HUES64 (cell line): ENCODE measurements around the gene SLX4.

Experiments used
- H3K27ac ChIP-seq: 2 replicates; pipeline ENCODE4 v1.7.0; 2013; ENCODE audit warnings: low read depth, low read length, inconsistent platforms
- H3K27me3 ChIP-seq: 2 replicates; pipeline ENCODE4 v1.6.1; 2013; ENCODE audit warnings: mild to moderate bottlenecking, low read length; ENCODE audit not compliant: insufficient read depth
- H3K36me3 ChIP-seq: 2 replicates; pipeline ENCODE4 v1.6.1; 2013; ENCODE audit warnings: mild to moderate bottlenecking, low read length; ENCODE audit not compliant: insufficient read depth
- H3K4me1 ChIP-seq: 2 replicates; pipeline ENCODE4 v1.6.1; 2013; ENCODE audit warnings: mild to moderate bottlenecking, low read length, moderate library complexity; ENCODE audit not compliant: insufficient read depth
- H3K4me3 ChIP-seq: 2 replicates; pipeline ENCODE4 v1.5.1; 2013; ENCODE audit warnings: mild to moderate bottlenecking, low read length, moderate library complexity
- H3K9ac ChIP-seq: 2 replicates; pipeline ENCODE4 v1.6.1; 2013; ENCODE audit warnings: mild to moderate bottlenecking, low read depth, low read length
- H3K9me3 ChIP-seq: 2 replicates; pipeline ENCODE4 v1.6.1; 2013; ENCODE audit warnings: low read depth, low read length; ENCODE audit not compliant: insufficient read depth
- WGBS: fragments of 150-250, 120-280 bp; methylation state at CpG from one replicate; pipeline ENCODE4 v1.1.7; 2013; ENCODE audit warnings: missing lambda C conversion rate; 5-methylcytosine and 5-hydroxymethylcytosine counted together

Gene SLX4

DNA sequence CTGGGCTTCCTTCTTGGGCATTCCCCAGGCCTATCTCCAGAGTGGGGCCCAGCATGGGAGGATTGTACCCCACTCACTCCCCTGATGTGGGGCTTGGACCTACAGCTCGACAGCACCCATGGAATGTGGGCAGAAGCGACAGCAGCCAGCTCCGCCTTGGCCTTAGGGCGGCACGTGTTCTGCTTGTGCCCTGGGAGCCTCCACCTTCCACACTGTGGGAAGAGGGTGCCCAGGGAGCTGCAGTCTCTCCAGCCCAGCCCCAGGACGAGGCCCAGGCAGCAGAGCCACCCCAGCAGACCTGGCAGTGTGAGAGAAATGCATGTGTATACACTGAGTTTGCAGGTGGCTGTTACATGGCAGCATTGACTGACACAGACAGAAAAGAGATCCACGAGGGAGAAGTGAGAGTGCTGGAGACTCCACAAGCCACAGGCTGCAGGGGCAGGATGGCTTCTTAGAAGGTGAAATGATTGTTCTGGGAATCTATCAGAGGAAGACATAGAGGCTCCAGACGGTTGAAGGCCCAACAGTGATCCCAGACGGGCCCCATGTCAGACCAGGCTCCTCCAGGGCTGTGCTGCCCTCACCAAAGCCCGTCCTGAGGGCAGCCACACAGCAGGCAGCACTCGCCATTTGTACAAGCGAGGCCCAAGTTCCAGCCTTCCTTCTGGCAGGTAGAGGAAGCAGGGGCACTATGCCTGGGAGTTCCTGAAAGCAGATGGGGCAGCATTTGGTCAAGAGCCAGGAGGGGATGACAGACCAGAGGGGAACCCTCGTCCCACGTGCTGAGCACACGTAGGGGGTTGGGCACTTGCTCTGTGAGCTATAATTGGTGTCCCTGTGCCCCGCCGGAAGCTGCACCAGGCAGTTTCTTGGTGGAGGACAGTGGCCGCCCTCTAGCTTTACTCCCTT, 40.3 kb upstream of the SLX4 start:
- no peak overlapping the region for H3K27ac ChIP-seq
- no peaks in the 10 kb centered on the region for H3K27me3 ChIP-seq
- 86% methylated on average over 18 of the region's 18 CpGs for WGBS
- H3K36me3 ChIP-seq = peaks cover 33% of the 10 kb centered on the region
- H3K4me1 ChIP-seq = peaks cover 5% of the 10 kb centered on the region; the same call in 1 of the 2 replicates
- no peak overlapping the region for H3K4me3 ChIP-seq
- H3K9me3 ChIP-seq = no peaks in the 10 kb centered on the region
- no peak overlapping the region for H3K9ac ChIP-seq

- H3K27me3 ChIP-seq = no peaks in the 10 kb centered on the region
- 95% methylated on average over 13 of the region's 13 CpGs for WGBS
- H3K9ac ChIP-seq = no peak overlapping the region
- H3K4me3 ChIP-seq = no peak overlapping the region
- no peaks in the 10 kb centered on the region for H3K9me3 ChIP-seq
- peaks cover 26% of the 10 kb centered on the region for H3K36me3 ChIP-seq
- H3K4me1 ChIP-seq = peaks cover 15% of the 10 kb centered on the region
- no peak overlapping the region for H3K27ac ChIP-seq
Measured at GRCh38 chr16:3650631-3651265, 39.3 kb upstream of the SLX4 start.

GRCh38 chr16:3646348-3646920, 35.0 kb upstream of the SLX4 start:
- H3K27ac ChIP-seq = peak overlapping the region; percentile 84
- no peaks in the 10 kb centered on the region for H3K9me3 ChIP-seq

DNA sequence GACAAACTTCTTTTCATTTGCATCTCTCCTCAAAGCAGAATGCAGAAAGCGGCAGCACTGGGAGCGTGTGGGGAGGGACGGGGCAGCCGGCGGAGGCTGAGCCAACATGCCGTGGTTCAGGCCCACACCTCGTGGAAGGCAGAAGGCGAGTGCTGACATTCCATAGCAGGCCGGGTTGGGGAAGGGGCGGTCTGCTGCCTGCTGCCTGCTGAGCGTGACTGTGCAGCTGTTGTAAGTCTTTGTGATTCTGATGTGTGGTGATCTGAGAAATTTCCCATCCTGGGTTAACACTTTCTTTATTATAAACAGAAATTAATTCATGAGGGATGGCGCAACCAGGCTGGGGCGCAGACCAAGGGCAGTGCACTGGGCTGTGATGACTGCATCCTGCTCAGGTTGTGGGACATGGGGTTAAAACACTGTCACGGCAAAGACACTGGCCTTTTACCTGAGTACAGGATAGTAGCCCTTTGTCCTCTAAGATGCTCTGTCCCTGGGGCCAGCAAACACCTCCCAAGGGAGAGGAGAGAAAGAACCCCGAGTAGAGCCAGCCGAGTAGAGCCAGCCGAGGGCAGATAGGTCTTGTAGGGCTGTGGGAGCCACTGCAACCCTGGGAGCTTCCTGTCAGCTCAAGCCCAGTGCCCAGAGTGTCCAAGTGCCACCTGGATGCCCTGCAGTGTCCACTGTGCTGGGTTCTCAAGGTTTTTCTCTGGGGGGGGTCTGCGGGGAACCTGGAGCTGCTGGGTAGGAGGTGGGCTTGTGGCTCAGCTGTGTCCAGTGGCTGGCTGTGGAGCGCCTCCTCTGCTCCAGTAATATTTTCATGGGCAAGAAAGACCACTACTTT, 34.3 kb upstream of the SLX4 start:
- H3K9ac ChIP-seq = peak overlapping the region; percentile 53
- H3K9me3 ChIP-seq = no peaks in the 10 kb centered on the region
- H3K27ac ChIP-seq = peak overlapping the region; percentile 84
- no peak overlapping the region for H3K4me3 ChIP-seq
- 35% methylated on average over 19 of the region's 19 CpGs for WGBS
- H3K36me3 ChIP-seq = no peaks in the 10 kb centered on the region
- H3K27me3 ChIP-seq = no peaks in the 10 kb centered on the region
- peaks cover 28% of the 10 kb centered on the region for H3K4me1 ChIP-seq

More at GRCh38 chr16:3646348-3646920, 35.0 kb upstream of the SLX4 start:
- peak overlapping the region; percentile 53; the same call in 1 of the 2 replicates for H3K9ac ChIP-seq
- H3K27me3 ChIP-seq = no peaks in the 10 kb centered on the region
- 85% methylated on average over 15 of the region's 15 CpGs for WGBS
- H3K4me1 ChIP-seq = peaks cover 27% of the 10 kb centered on the region
- no peak overlapping the region for H3K4me3 ChIP-seq
- no peaks in the 10 kb centered on the region for H3K36me3 ChIP-seq

DNA sequence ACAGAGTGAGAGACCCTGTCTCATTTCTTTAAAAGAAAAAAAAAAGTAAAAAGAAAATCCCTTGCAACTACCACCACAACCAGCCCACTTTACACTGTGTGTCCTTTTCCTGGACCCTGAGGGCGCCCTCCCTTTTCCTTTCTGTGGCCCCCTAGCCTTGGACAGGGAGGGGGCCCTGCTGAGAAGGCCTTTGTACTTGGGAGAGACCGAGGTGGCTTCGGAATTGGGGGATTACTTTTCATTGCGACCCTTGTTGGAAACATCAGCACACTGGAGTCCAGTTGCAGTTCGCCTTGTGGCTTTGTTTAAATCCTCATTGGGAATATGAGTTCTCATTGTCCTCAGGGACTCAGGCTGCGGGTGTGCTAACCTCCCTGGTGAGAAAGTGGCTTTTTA, 33.7 kb upstream of the SLX4 start:
- no peak overlapping the region for H3K4me3 ChIP-seq

GRCh38 chr16:3643095-3643730, 31.8 kb upstream of the SLX4 start:
- Histone ChIP-seq H3K27me3 (no peaks in the 10 kb centered on the region), H3K36me3 (no peaks in the 10 kb centered on the region), H3K4me1 (peaks cover 43% of the 10 kb centered on the region), H3K9me3 (no peaks in the 10 kb centered on the region), H3K4me3 (no peak overlapping the region), H3K27ac (peak overlapping the region; percentile 32), H3K9ac (no peak overlapping the region)
- WGBS = 92% methylated on average over 13 of the region's 14 CpGs

More for the DNA sequence above, 33.7 kb upstream of the SLX4 start:
- 35% methylated on average over 6 of the region's 6 CpGs for WGBS
- Histone ChIP-seq H3K4me1 (peaks cover 34% of the 10 kb centered on the region), H3K27me3 (no peaks in the 10 kb centered on the region), H3K27ac (peak overlapping the region; percentile 84), H3K9ac (peak overlapping the region; percentile 15), H3K9me3 (no peaks in the 10 kb centered on the region), H3K36me3 (no peaks in the 10 kb centered on the region)

- Histone ChIP-seq H3K4me3 (no peak overlapping the region), H3K9ac (no peak overlapping the region), H3K9me3 (no peaks in the 10 kb centered on the region), H3K27ac (peak overlapping the region; percentile 32), H3K27me3 (no peaks in the 10 kb centered on the region), H3K4me1 (peaks cover 47% of the 10 kb centered on the region), H3K36me3 (no peaks in the 10 kb centered on the region)
- 79% methylated on average over 21 of the region's 21 CpGs for whole genome bisulfite sequencing
Measured at GRCh38 chr16:3642397-3643094, 31.1 kb upstream of the SLX4 start.

DNA sequence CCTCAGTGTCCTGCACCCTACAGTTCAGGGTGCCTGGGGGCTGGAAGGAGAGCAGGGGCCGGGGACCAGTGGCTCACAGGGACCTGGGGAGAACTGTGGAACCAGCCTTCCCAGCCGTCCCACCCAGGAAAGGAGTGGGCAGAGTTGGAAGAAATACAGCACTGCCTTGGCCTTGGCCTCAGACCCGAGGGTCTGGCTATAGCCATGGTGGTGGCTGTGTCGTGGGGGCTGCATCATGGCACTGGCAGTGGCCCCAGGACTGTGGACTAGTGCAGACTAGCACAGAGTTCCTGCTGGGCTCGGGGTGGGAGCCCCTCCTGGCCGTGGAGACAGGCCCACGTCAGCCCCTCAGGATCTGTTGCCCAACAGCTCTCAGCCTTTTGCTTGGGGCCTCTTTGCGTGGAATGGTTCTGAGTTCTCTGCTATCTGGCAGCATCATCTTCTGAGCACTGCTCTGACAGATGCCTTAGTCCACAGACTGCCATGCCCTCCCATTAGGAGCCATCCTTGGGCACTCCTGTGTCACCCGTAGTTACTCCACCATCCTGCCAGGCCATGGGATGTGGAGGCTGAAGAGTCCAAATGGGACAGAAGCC, 30.5 kb upstream of the SLX4 start:
- Histone ChIP-seq H3K27ac (no peak overlapping the region), H3K4me3 (no peak overlapping the region), H3K9me3 (no peaks in the 10 kb centered on the region), H3K9ac (no peak overlapping the region), H3K27me3 (no peaks in the 10 kb centered on the region), H3K4me1 (peaks cover 53% of the 10 kb centered on the region), H3K36me3 (no peaks in the 10 kb centered on the region)
- WGBS = 93% methylated on average over 9 of the region's 9 CpGs

DNA sequence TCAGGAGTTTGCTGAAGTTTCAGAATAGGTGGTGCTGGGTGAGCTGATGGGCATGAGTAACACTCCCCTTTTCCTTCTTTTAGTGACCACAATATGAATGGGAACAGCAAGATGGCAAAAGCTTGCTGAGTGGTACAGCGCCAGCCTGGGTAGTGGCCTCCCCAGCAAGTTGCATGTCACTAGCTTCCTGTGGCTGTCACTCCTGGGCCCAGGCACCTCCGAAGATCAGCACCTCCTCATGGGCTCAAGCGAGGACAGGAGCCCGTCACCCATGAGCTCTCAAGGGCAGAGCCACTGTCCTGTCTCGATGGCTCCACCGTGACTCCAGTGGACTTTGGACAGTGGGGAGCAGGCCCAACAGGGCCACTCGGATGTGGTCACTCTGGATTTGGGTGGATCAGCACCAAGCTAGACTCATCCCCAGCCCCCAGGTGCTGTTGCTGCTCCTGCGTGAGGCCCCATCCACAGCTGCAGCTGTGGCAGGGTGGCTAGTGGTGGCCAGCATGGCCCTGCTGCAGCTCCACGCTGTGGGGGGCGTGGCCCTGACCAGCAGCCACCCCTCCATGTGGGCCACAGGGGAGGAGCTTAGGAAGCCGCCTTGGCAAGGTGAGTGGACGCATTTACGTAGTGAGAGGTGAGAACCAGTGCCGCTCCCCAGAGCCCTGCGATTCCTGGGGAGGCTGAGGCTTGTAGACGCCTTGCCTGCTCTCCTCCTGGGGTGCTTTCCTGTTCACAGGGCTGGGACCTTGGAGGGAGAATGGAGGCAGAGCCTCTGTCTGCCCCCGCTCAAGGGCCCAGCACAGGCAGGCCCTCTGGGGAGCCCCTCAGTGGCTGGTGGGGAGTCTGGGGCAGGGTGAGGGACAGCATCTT, 29.5 kb upstream of the SLX4 start:
- no peak overlapping the region for H3K27ac ChIP-seq
- WGBS = 90% methylated on average over 17 of the region's 17 CpGs

More for the DNA sequence above, 29.5 kb upstream of the SLX4 start:
- no peaks in the 10 kb centered on the region for H3K27me3 ChIP-seq
- H3K36me3 ChIP-seq = no peaks in the 10 kb centered on the region
- no peak overlapping the region for H3K9ac ChIP-seq
- no peak overlapping the region for H3K4me3 ChIP-seq
- H3K4me1 ChIP-seq = peaks cover 43% of the 10 kb centered on the region
- no peaks in the 10 kb centered on the region for H3K9me3 ChIP-seq
